Measurements from ENCODE around the gene CPLX3.

CPLX3 gene

DNA sequence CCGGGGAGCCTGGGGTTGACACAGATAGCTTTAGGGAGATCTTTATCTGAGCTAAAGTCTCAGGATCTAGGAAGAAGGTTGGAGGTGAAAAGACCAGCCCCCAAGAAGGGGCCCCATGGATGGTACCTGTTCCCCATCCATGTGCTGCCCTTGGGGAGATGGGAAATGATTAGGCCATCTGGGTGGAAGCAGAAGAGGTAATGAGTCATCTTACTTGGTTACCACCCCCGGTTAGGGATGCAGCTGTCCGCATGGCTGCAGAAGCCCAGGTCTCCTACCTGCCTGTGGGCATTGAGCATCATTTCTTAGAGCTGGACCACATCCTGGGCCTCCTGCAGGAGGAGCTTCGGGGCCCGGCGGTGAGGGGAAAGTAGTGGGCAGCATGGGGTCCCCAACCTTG lies 3.1 kb upstream of the CPLX3 start:
- TF ChIP-seq, protein P1, sequence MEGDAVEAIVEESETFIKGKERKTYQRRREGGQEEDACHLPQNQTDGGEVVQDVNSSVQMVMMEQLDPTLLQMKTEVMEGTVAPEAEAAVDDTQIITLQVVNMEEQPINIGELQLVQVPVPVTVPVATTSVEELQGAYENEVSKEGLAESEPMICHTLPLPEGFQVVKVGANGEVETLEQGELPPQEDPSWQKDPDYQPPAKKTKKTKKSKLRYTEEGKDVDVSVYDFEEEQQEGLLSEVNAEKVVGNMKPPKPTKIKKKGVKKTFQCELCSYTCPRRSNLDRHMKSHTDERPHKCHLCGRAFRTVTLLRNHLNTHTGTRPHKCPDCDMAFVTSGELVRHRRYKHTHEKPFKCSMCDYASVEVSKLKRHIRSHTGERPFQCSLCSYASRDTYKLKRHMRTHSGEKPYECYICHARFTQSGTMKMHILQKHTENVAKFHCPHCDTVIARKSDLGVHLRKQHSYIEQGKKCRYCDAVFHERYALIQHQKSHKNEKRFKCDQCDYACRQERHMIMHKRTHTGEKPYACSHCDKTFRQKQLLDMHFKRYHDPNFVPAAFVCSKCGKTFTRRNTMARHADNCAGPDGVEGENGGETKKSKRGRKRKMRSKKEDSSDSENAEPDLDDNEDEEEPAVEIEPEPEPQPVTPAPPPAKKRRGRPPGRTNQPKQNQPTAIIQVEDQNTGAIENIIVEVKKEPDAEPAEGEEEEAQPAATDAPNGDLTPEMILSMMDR (conservative IDR thresholded peaks at IDR 0.05; ENCODE audit: low read depth, low read length): no peak
- no peak overlapping the region for H3K4me2 ChIP-seq
- no peaks in the 10 kb centered on the region for H4K20me1 ChIP-seq (ENCODE audit: insufficient read depth)
- no peak overlapping the region for H2AFZ ChIP-seq (ENCODE audit: low read depth)
- no peak overlapping the region for H3K9ac ChIP-seq
- no peak overlapping the region for H3K27ac ChIP-seq
- peaks cover 79% of the 10 kb centered on the region for H3K27me3 ChIP-seq (ENCODE audit: insufficient read depth, low read depth)
- no peaks in the 10 kb centered on the region for H3K36me3 ChIP-seq (ENCODE audit: insufficient read depth)
- H3K4me1 ChIP-seq (ENCODE audit: low read depth, poor library complexity, severe bottlenecking): no peaks in the 10 kb centered on the region
- H3K79me2 ChIP-seq (ENCODE audit: insufficient read depth, low read depth): no peaks in the 10 kb centered on the region
- H3K4me3 ChIP-seq (IDR thresholded peaks at IDR 0.05; ENCODE audit: insufficient read depth, low read depth, low read length): no peak overlapping the region

DNA sequence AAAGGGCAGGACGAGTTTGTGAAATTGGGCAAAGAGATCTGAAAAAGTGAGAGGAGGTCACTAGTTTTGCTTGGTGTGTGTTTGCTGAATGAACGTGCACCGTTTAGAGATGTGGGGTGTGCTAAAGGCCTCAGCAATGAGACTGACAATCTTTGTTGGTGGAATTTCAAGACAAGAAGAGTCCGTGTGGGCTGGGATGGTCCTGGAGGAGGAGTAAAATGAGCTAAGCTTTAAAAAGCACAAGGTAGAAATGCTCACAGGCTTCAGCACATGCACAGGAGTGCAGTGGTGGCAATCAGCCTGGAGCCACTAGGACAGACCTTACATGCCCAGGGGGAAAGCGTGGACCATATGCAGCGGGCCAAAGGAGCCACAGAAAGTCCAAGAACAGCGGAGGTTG lies 1.5 kb upstream of the CPLX3 start:
- no peak overlapping the region for H3K27ac ChIP-seq

DNA sequence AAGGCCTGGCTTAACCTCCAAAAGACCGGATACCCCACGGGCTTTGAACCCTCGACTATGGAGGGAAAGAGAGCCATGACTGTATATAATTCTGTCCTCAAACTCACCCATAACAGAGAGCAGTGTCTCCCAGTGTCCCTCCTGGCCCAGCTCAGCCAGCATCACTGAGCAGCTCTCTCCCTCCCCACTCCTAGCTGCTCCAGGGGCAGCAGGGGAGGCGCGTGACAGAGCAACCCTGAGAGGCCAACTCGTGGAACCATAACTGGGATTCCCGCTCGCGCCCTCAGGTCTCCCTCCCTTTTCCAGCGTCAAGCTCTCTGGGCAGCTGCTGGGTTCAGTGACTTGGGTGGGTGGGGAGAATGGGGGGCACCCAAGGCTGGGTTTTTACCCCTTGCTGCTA lies 561 bp upstream of the CPLX3 start:
- H3K27ac ChIP-seq: no peak overlapping the region
- H3K79me2 ChIP-seq (ENCODE audit: insufficient read depth, low read depth): no peaks in the 10 kb centered on the region
- H3K4me3 ChIP-seq (IDR thresholded peaks at IDR 0.05; ENCODE audit: insufficient read depth, low read depth, low read length): no peak overlapping the region
- H2AFZ ChIP-seq (ENCODE audit: low read depth): no peak overlapping the region
- H3K27me3 ChIP-seq (ENCODE audit: insufficient read depth, low read depth): peaks cover 67% of the 10 kb centered on the region
- H3K4me2 ChIP-seq: no peak overlapping the region
- no peaks in the 10 kb centered on the region for H3K36me3 ChIP-seq (ENCODE audit: insufficient read depth)
- no peaks in the 10 kb centered on the region for H3K4me1 ChIP-seq (ENCODE audit: low read depth, poor library complexity, severe bottlenecking)
- no peak overlapping the region for H3K9ac ChIP-seq
- no peaks in the 10 kb centered on the region for H4K20me1 ChIP-seq (ENCODE audit: insufficient read depth)
- TF ChIP-seq, protein P1 (conservative IDR thresholded peaks at IDR 0.05; ENCODE audit: low read depth, low read length): no peak

More for the DNA sequence above, 1.5 kb upstream of the CPLX3 start:
- H2AFZ ChIP-seq (ENCODE audit: low read depth): no peak overlapping the region
- no peaks in the 10 kb centered on the region for H4K20me1 ChIP-seq (ENCODE audit: insufficient read depth)
- TF ChIP-seq, protein P1 (conservative IDR thresholded peaks at IDR 0.05; ENCODE audit: low read depth, low read length): no peak
- H3K4me3 ChIP-seq (IDR thresholded peaks at IDR 0.05; ENCODE audit: insufficient read depth, low read depth, low read length): no peak overlapping the region
- no peaks in the 10 kb centered on the region for H3K79me2 ChIP-seq (ENCODE audit: insufficient read depth, low read depth)
- H3K4me2 ChIP-seq: no peak overlapping the region
- H3K36me3 ChIP-seq (ENCODE audit: insufficient read depth): no peaks in the 10 kb centered on the region
- no peaks in the 10 kb centered on the region for H3K4me1 ChIP-seq (ENCODE audit: low read depth, poor library complexity, severe bottlenecking)
- H3K9ac ChIP-seq: no peak overlapping the region
- peaks cover 75% of the 10 kb centered on the region for H3K27me3 ChIP-seq (ENCODE audit: insufficient read depth, low read depth)

DNA sequence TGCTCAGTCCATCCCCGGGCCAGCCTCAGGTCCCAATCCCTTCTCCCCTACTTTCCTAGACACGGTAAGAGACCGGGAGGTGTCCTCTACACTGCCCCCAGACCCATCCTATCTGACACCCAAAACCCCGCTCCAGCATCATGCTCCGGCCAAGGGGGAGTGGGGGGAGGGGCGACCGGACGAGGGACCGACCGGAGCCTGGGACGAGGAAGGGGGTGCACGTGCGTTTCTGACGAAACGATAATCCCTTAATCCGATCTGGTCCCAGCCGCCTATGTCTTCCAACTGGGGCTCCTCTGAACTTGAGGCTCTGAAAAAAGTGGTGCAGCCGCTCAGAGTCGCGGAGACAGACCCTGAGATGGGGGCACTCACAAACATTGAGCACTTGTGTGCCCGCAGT lies 494 bp downstream of the CPLX3 start:
- Histone ChIP-seq H2AFZ (ENCODE audit: low read depth) (no peak overlapping the region), H3K4me2 (no peak overlapping the region), H3K27ac (no peak overlapping the region), H3K4me3 (IDR thresholded peaks at IDR 0.05; ENCODE audit: insufficient read depth, low read depth, low read length) (no peak overlapping the region), H3K36me3 (ENCODE audit: insufficient read depth) (no peaks in the 10 kb centered on the region), H3K4me1 (ENCODE audit: low read depth, poor library complexity, severe bottlenecking) (no peaks in the 10 kb centered on the region), H3K79me2 (ENCODE audit: insufficient read depth, low read depth) (no peaks in the 10 kb centered on the region), H3K27me3 (ENCODE audit: insufficient read depth, low read depth) (peaks cover 67% of the 10 kb centered on the region), H4K20me1 (ENCODE audit: insufficient read depth) (no peaks in the 10 kb centered on the region), H3K9ac (no peak overlapping the region)
- TF ChIP-seq, protein P1 (conservative IDR thresholded peaks at IDR 0.05; ENCODE audit: low read depth, low read length): no peak

Measured in KMS-11 (cell line).